ENCODE results near the gene ZNF101. TPM values are rescaled to one million over a fixed set of nuclear protein-coding genes. Genes with fewer than 3 reads are reported as not detected.

Gene ZNF101
- total RNA-seq, 1 experiment from 2014 or later, result 15.6 TPM

- Histone ChIP-seq H3K36me3 (ENCODE audit: control insufficient read depth, insufficient read depth, low read length) (no peaks in the 10 kb centered on the region), H3K9me3 (ENCODE audit: control insufficient read depth, insufficient read depth, low read depth, low read length) (no peaks in the 10 kb centered on the region), H3K27ac (ENCODE audit: low read length) (no peak overlapping the region), H3K4me1 (ENCODE audit: control insufficient read depth, insufficient read depth, low read length) (peaks cover 8% of the 10 kb centered on the region; the same call in 1 of the 2 replicates), H3K4me3 (ENCODE audit: low read depth in 2 of 2, low read length in 2 of 2) (no peak overlapping the region), H3K27me3 (ENCODE audit: control insufficient read depth, insufficient read depth, low read length) (no peaks in the 10 kb centered on the region)
- in situ Hi-C loops (cut with HindIII; ENCODE audit: low pct_unique_long_range_greater_than_20kb, low sequenced_read_pairs) (no loop called here), intact Hi-C loops (cut with micrococcal nuclease; ENCODE audit: unreplicated experiment) (no loop called here)
- no peak for TF ChIP-seq POLR2AphosphoS5 (IDR thresholded peaks at IDR 0.05; ENCODE audit: low read depth, low read length)
- no peak for TF ChIP-seq TCF7L2 (IDR thresholded peaks at IDR 0.05; ENCODE audit: low read depth, low read length)
- TF ChIP-seq REST (IDR thresholded peaks at IDR 0.05; ENCODE audit: insufficient read depth in 1 of 2, low read depth in 2 of 2, low read length in 1 of 2), result no peak
- TF ChIP-seq CTCF (IDR thresholded peaks at IDR 0.05), result no peak
- TF ChIP-seq SIN3A (IDR thresholded peaks at IDR 0.05; ENCODE audit: borderline replicate concordance, insufficient read depth, low read depth, low read length), result no peak
- DNase-seq (ENCODE audit: low read depth, low spot score), result no peak
- POLR2A ChIA-PET, result no interaction called here
- BruUV-seq (replicated peaks), result no TSS peak
- ATAC-seq, result no peak
- CTCF ChIA-PET, result no interaction called here
Measured at GRCh38 chr19:19619849-19620210, 48.8 kb upstream of the ZNF101 start.

GRCh38 chr19:19623383-19623782, 45.3 kb upstream of the ZNF101 start:
- TF ChIP-seq POLR2AphosphoS5 (IDR thresholded peaks at IDR 0.05; ENCODE audit: low read depth, low read length) (no peak), REST (IDR thresholded peaks at IDR 0.05; ENCODE audit: insufficient read depth in 1 of 2, low read depth in 2 of 2, low read length in 1 of 2) (no peak), SIN3A (IDR thresholded peaks at IDR 0.05; ENCODE audit: borderline replicate concordance, insufficient read depth, low read depth, low read length) (no peak), TCF7L2 (IDR thresholded peaks at IDR 0.05; ENCODE audit: low read depth, low read length) (no peak), CTCF (IDR thresholded peaks at IDR 0.05) (no peak)
- no peaks in the 10 kb centered on the region for H3K9me3 ChIP-seq (ENCODE audit: control insufficient read depth, insufficient read depth, low read depth, low read length)
- no peaks in the 10 kb centered on the region for H3K27me3 ChIP-seq (ENCODE audit: control insufficient read depth, insufficient read depth, low read length)
- no peak overlapping the region for H3K27ac ChIP-seq (ENCODE audit: low read length)
- ATAC-seq, result no peak
- no TSS peak for BruUV-seq (replicated peaks)
- intact Hi-C loops (cut with micrococcal nuclease; ENCODE audit: unreplicated experiment), result no loop called here
- no peak for DNase-seq (ENCODE audit: low read depth, low spot score)
- in situ Hi-C loops (cut with HindIII; ENCODE audit: low pct_unique_long_range_greater_than_20kb, low sequenced_read_pairs), result no loop called here
- POLR2A ChIA-PET, result no interaction called here
- H3K4me1 ChIP-seq (ENCODE audit: control insufficient read depth, insufficient read depth, low read length), result peaks cover 8% of the 10 kb centered on the region
- CTCF ChIA-PET, result interaction anchor here (0.6 kb wide), 1 partner anchor 45 kb away, joined by 5 read pairs; the partner anchor contains the start of gene ZNF101
- H3K4me3 ChIP-seq (ENCODE audit: low read depth in 2 of 2, low read length in 2 of 2), result no peak overlapping the region
- no peaks in the 10 kb centered on the region for H3K36me3 ChIP-seq (ENCODE audit: control insufficient read depth, insufficient read depth, low read length)
